OCI-LY1 (cell line): ENCODE results near the gene ANAPC2.

Experiments
- H2AFZ ChIP-seq: fragments of 200-600 bp; sonication (generic), shearing (Covaris generic); 2 replicates; pipeline ENCODE4 v1.6.0; 2014; ENCODE audit warnings: antibody characterized with exemption, mild to moderate bottlenecking, low read length
- H3F3A ChIP-seq: fragments of 200-600 bp; sonication (generic), shearing (Covaris generic); 2 replicates; pipeline ENCODE4 v1.6.0; 2014; ENCODE audit warnings: mild to moderate bottlenecking, antibody characterized with exemption, low read length, moderate library complexity; ENCODE audit not compliant: insufficient read depth
- H3K27ac ChIP-seq: fragments of 200-600 bp; sonication (generic); 2 replicates; pipeline ENCODE4 v1.5.1; 2014; ENCODE audit warnings: low read length, mixed run types, mild to moderate bottlenecking, low read depth; ENCODE audit not compliant: poor library complexity, severe bottlenecking
- H3K27me3 ChIP-seq: fragments of 200-600 bp; sonication (generic); 2 replicates; pipeline ENCODE4 v1.6.0; 2014; ENCODE audit warnings: antibody characterized with exemption, mild to moderate bottlenecking, low read length, moderate library complexity; ENCODE audit not compliant: insufficient read depth
- H3K36me3 ChIP-seq: fragments of 200-600 bp; sonication (generic); 2 replicates; pipeline ENCODE4 v1.6.1; 2014; ENCODE audit warnings: mild to moderate bottlenecking, antibody characterized with exemption, low read length, moderate library complexity, mixed read lengths; ENCODE audit not compliant: insufficient read depth
- H3K4me1 ChIP-seq: fragments of 200-600 bp; sonication (generic); 2 replicates; pipeline ENCODE4 v1.5.1; 2014; ENCODE audit warnings: mild to moderate bottlenecking, low read length, moderate library complexity; ENCODE audit not compliant: insufficient read depth, severe bottlenecking
- H3K4me2 ChIP-seq: fragments of 200-600 bp; sonication (generic), shearing (Covaris generic); 2 replicates; pipeline ENCODE4 v1.6.1; 2014; ENCODE audit warnings: low read length
- H3K4me3 ChIP-seq: fragments of 200-600 bp; sonication (generic); 2 replicates; pipeline ENCODE4 v1.5.1; 2014; ENCODE audit warnings: low read length, low read depth, mild to moderate bottlenecking, mixed read lengths; ENCODE audit not compliant: poor library complexity, severe bottlenecking
- H3K79me2 ChIP-seq: fragments of 200-600 bp; shearing (Covaris generic); 2 replicates; pipeline ENCODE4 v1.6.1; 2016; ENCODE audit warnings: mixed run types, low read length, mixed read lengths; ENCODE audit not compliant: insufficient read depth
- H3K9ac ChIP-seq: fragments of 200-600 bp; sonication (generic), shearing (Covaris generic); 2 replicates; pipeline ENCODE4 v1.6.1; 2014; ENCODE audit warnings: mild to moderate bottlenecking, low read length, mixed read lengths
- H3K9me2 ChIP-seq: fragments of 200-600 bp; sonication (generic), shearing (Covaris generic); 2 replicates; pipeline ENCODE4 v1.6.1; 2014; ENCODE audit warnings: low read depth, mild to moderate bottlenecking, low read length, mixed read lengths
- H3K9me3 ChIP-seq: fragments of 200-600 bp; shearing (Covaris generic); 2 replicates; pipeline ENCODE4 v1.6.1; 2014; ENCODE audit warnings: low read length, mixed read lengths
- H4K20me1 ChIP-seq: fragments of 200-600 bp; sonication (generic), shearing (Covaris generic); 2 replicates; pipeline ENCODE4 v1.6.0; 2016; ENCODE audit warnings: mild to moderate bottlenecking, low read length; ENCODE audit not compliant: insufficient read depth
- CTCF ChIP-seq: fragments of 200-600 bp; sonication (generic), shearing (Covaris generic); IDR thresholded peaks from 2 replicates; pipeline ENCODE4 v1.5.1; 2017; ENCODE audit warnings: mild to moderate bottlenecking, antibody characterized with exemption, low read length, moderate library complexity, mixed read lengths
- EZH2 ChIP-seq: fragments of 200-600 bp; sonication (generic), shearing (Covaris generic); IDR thresholded peaks from 2 replicates; pipeline ENCODE4 v1.8.0; 2017; ENCODE audit warnings: borderline replicate concordance, mixed run types, mild to moderate bottlenecking, antibody characterized with exemption, low read length, moderate library complexity, mixed read lengths

Gene ANAPC2

GRCh38 chr9:137198902-137199283 is 10.5 kb upstream of the ANAPC2 start:
- H3K79me2 ChIP-seq: no peaks in the 10 kb centered on the region
- H3F3A ChIP-seq: no peaks in the 10 kb centered on the region
- peaks cover 35% of the 10 kb centered on the region for H3K4me1 ChIP-seq
- H3K4me2 ChIP-seq: no peak overlapping the region
- no peak overlapping the region for H3K27ac ChIP-seq
- H3K4me3 ChIP-seq: no peak overlapping the region
- H3K36me3 ChIP-seq: no peaks in the 10 kb centered on the region; the same call in 1 of the 2 replicates
- H3K9me2 ChIP-seq: no peaks in the 10 kb centered on the region
- H3K27me3 ChIP-seq: peaks cover 13% of the 10 kb centered on the region
- H2AFZ ChIP-seq: no peak overlapping the region
- H3K9ac ChIP-seq: no peak overlapping the region
- H3K9me3 ChIP-seq: no peaks in the 10 kb centered on the region
- no peaks in the 10 kb centered on the region for H4K20me1 ChIP-seq
- no peak for TF ChIP-seq EZH2
- no peak for TF ChIP-seq CTCF

- no peaks in the 10 kb centered on the region for H3K79me2 ChIP-seq
- TF ChIP-seq CTCF (no peak), EZH2 (no peak)
Observed at GRCh38 chr9:137198051-137198901, 9.9 kb upstream of the ANAPC2 start.

GRCh38 chr9:137195525-137196220 is 7.3 kb upstream of the ANAPC2 start:
- H4K20me1 ChIP-seq: no peaks in the 10 kb centered on the region

More at GRCh38 chr9:137198051-137198901, 9.9 kb upstream of the ANAPC2 start:
- no peaks in the 10 kb centered on the region for H4K20me1 ChIP-seq
- no peak overlapping the region for H2AFZ ChIP-seq
- peaks cover 13% of the 10 kb centered on the region for H3K27me3 ChIP-seq
- no peak overlapping the region for H3K4me2 ChIP-seq
- H3K9me2 ChIP-seq: no peaks in the 10 kb centered on the region
- no peaks in the 10 kb centered on the region for H3F3A ChIP-seq
- H3K36me3 ChIP-seq: no peaks in the 10 kb centered on the region
- H3K4me3 ChIP-seq: no peak overlapping the region
- no peak overlapping the region for H3K27ac ChIP-seq
- no peak overlapping the region for H3K9ac ChIP-seq
- H3K9me3 ChIP-seq: no peaks in the 10 kb centered on the region
- peaks cover 28% of the 10 kb centered on the region for H3K4me1 ChIP-seq

More at GRCh38 chr9:137195525-137196220, 7.3 kb upstream of the ANAPC2 start:
- TF ChIP-seq CTCF (no peak), EZH2 (no peak)
- Histone ChIP-seq H3K9me2 (no peaks in the 10 kb centered on the region), H3K4me3 (no peak overlapping the region), H3K4me2 (no peak overlapping the region), H3K79me2 (no peaks in the 10 kb centered on the region), H3K9ac (no peak overlapping the region), H2AFZ (no peak overlapping the region), H3K27ac (no peak overlapping the region), H3K36me3 (peaks cover 2% of the 10 kb centered on the region; the same call in 1 of the 2 replicates), H3F3A (no peaks in the 10 kb centered on the region), H3K9me3 (no peaks in the 10 kb centered on the region), H3K4me1 (peaks cover 6% of the 10 kb centered on the region), H3K27me3 (peaks cover 13% of the 10 kb centered on the region)
